GM18951 (cell line): Measurements from ENCODE around the gene RBPMS2.

Source experiments
- POLR2A ChIP-seq: IDR thresholded peaks from 4 replicates; pipeline ENCODE4 v1.6.1; 2011; ENCODE audit warnings: mild to moderate bottlenecking; ENCODE audit not compliant: insufficient read length, insufficient read depth; ENCODE audit errors: extremely low read depth
- in situ Hi-C: fragments of 300-500 bp; cut with MboI; formaldehyde crosslinking; loops from one replicate; pipeline ENCODE4 v1.12.0; 2022; ENCODE audit warnings: low sequenced_read_pairs, mixed read lengths, inconsistent platforms; ENCODE audit not compliant: unreplicated experiment

Gene RBPMS2

DNA sequence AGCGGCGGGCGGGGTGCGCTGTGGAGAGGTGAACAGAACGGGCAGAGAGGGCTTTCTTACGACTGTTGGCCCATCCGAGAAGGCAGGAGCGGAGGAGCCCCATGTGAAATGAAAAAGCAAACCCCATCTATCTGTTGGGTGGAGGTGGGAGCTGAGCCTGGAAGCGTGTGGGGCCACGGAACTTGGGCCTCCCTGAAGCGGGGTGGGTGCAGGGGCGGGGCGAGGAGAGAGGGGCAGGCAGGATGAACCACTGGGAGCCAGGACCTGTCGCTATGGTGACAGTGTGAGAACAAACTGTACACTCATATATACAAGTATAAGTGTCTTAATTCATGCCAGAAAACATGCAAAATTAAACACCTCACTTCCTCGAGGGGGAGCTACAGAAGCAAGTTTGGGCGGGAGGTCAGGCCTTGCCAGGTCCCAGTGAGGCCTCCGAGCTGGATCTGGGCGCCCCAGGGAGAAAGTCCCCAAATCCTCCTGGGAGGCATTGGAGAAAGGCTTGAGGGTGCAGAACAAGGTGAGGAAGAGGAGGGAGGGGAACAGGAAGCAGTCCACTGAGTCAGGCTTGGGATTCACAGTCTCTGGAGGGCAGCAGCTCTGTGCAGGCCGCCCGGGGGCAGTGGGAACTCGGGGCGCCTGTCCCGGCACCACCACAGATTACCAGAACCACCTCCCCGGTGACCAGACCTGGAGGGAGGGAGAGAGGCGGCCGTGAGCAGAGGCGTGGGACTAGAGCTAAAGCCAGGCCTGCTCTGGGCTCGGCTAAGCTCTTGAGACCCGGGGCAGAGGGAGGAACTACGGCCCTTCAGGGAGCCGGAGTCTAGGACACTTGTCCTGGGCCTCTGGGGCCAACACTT lies 34.8 kb downstream of the RBPMS2 start:
- in situ Hi-C loops = loop anchor here (10.0 kb wide), 2 partner anchors 64 to 164 kb away; no protein-coding TSS in a partner anchor
- no peak for TF ChIP-seq POLR2A

DNA sequence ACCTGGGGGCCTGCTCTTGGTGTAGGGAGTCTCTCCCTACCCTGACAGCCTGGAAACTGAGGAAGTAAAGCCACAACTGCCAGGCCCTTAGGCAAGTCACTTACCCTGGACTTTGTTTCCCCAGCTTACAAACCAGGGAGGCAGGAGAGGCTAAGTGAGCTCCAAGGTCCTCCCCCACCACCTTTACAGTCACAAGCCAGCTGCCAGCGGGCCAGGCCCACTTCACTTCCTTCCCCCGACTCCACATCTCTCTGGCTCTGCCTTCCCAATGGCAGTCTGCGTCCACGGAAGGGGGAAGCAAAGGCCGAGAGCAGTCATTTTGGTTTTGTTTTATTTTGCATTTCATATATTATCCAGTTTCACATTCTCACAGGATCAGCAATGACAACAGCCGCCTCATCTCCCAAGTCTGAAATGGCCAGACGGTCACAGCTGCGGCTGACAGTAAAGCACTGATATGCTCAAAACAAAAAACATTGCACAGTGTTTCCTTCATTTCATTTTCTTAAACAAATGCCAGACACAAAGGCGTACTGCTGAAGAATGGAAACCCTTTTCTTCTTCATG lies 35.7 kb downstream of the RBPMS2 start:
- no peak for TF ChIP-seq POLR2A
- in situ Hi-C loops = loop anchor here (10.0 kb wide), 3 partner anchors 55 to 165 kb away; no protein-coding TSS in a partner anchor

DNA sequence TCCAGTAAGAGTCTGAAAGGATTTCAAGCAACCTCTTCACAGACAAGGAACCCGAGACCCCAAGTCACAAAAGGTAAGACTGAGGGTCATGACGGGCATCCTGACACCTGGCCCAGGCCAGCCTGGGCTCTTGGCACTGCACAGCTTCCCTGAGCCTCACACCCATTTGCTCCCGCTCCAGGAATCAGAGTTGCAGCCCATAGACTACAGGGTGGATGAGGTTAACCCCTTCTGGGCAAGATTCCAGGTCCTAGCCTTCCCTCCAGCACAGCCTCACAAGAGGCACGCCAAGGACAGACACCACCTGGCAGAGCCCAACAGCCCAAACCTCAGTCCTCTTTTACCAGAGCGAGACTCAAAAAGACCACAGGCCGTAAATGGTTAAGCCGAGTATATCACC lies 36.2 kb downstream of the RBPMS2 start:
- in situ Hi-C loops = loop anchor here (10.0 kb wide), 1 partner anchor 54 kb away; no protein-coding TSS in a partner anchor
- TF ChIP-seq POLR2A = no peak

DNA sequence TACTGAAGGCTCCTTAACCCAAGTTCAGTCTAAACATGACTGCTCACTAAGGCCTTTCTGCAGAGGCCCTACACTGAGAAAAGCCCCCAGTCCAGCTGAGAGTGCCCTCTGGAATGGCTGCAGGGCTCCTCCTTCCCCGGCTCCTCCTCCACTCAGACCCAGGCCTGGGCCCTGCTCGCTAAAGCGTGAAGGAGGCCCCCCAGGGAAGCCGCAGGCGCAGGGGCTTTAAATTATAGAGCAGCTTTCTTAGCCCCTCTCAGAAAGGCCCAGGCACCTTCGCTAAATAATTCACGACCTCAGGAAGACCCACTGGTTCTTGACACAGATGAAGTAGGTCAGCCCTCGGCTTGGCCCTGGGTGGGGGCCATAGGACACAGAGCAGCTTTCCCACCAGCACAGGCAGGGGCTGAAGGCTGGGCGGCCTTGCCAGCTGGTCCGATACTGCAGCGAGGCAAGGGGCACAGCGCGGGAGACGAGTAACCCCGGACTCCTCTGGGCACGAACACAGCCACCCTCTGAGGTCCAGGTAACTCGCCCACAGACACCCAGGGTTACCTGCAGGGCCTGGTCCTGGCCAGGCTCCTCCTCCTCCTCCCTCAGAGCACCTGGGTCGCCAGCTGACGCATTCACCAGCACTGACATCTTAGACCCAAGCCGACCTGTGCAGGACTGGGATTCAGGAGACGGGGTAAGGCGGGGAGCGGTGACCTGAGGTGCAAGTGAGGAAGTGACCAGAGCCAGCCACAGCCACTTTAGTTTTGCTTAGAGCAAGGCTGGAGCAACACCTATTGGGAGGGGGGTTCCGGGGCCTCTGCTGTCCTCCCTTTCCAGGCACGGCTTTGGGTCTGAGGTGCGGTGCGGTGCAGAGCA lies 36.9 kb downstream of the RBPMS2 start:
- in situ Hi-C loops = loop anchor here (10.0 kb wide), 1 partner anchor 54 kb away; no protein-coding TSS in a partner anchor
- no peak for TF ChIP-seq POLR2A

DNA sequence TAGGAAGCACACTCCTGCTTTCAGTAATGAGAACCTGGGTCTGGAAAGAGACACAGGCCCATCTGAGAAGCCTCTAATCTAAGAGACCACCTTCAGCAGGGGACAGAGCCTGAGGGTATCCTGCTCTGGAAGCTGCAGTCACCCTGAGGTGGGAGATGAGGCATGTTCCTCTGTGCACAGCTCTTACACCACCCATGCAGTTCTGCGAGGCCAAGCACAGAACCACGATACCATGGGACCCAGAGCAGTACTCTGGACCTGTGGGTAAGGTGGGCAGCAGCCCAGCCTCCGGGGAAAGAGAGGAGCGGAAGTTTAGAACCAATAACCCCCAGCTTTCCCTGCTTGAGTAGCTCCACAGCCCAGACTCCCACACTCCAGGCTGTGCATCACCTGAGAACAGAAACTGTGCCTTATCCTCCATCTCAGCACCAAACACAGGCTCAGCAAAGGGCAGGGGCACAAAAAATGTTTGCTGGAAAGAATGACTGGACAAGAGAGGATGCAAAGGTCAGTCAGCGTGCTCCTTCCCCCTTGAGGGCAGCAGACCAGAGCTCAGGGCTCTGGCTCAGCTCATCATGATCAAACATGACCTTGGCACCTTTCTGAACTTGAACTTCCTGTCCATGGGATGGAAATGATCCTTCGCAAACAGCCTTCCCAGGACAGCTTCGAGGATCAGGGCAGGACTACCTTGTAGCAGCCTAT lies 43.1 kb downstream of the RBPMS2 start:
- TF ChIP-seq POLR2A = no peak
- in situ Hi-C loops = loop anchor here (10.0 kb wide), 1 partner anchor 48 kb away; no protein-coding TSS in a partner anchor

DNA sequence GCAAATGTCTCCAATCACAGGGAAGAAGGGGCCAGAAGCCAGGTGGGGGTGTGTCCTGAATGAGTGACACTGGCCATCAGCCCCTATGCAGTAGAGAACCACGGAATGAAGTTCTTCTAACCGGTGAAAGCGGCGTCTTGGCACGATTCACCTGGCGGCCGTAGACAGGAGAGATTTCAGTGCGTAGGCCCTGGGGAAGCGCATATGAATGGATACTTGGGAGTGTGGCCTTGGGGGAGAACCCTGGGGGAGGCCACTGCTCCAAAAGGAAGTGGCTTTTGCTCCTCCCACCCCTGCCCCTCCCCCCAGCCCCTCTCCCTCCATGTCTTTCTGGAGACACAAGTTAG lies 43.6 kb downstream of the RBPMS2 start:
- TF ChIP-seq POLR2A = no peak
- in situ Hi-C loops = loop anchor here (10.0 kb wide), 1 partner anchor 47 kb away; no protein-coding TSS in a partner anchor

DNA sequence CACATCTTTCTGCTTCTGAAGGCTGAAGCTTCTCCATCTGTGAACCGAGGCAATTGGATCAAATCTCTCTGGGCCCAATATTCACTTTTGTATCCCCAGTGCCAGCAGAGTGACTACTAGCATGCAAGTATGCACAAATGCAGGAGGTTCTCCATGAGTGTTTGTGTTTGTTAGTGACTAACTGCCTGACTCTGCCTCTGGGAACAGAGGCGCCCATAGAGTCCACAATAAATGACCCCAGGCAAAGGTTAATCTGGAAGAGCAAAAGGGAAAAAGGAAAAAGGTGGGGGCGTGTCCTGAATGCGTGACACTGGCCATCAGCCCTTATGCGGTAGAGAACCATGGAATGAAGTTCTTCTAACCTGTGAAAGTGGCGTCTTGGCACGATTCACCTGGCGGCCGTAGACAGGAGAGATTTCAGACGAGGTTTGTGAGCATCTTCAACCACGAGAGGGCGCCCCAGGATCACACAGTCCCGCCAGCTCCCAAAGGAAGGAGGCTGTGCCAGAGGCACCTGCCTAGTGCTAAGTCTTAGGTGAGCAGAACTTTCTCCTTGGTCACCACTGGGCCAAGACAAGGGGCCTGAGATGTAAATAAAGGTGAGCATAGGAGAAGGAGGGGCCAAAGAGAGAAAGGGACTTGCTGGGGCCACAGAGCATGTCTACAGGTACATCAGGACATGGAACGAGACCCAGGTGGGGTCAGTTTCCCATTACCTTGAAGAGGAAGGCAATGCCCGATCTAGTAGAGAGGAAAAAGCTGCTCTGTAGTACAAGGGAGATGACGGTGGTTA lies 44.2 kb downstream of the RBPMS2 start:
- no peak for TF ChIP-seq POLR2A
- in situ Hi-C loops = loop anchor here (10.0 kb wide), 1 partner anchor 46 kb away; no protein-coding TSS in a partner anchor

DNA sequence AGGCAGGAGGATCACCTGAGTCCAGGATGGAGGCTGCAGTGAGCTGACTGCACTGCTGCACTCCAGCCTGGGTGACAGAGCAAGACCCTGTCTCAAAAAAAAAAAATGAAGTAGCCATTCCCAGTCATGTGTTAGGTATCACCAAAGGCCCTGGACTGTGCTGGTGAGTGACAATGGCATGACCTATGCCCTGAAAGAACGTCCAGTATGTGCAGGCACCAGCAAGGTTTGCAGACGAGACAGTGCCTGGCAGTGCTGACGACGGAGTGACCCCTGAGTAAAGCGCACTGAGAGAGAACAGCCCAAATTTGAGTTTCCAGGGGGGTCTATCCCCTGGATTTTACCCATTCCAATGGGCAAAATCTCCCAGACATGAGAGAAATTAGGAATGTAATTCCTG lies 45.2 kb downstream of the RBPMS2 start:
- in situ Hi-C loops = loop anchor here (10.0 kb wide), 1 partner anchor 45 kb away; no protein-coding TSS in a partner anchor
- no peak for TF ChIP-seq POLR2A

DNA sequence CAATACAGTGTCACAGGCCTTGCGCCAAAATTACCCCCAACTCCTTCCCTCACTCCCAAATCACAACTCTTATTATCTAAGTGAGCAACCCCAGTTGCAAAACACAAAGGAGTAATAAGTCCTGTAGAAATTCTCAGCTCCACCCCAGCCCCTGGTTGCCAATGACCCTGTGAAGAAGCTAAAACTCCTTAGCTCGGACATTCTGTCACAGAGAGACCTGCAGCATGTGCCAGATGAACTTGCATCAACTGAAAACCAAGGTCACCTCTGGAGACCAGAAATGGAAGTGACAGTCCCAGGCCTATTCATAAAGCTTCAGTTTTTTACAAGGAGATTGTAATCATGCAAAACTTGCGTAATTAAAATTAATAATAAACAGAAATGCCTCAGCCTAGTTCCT lies 55.2 kb downstream of the RBPMS2 start:
- no peak for TF ChIP-seq POLR2A
- in situ Hi-C loops = no loop called here

DNA sequence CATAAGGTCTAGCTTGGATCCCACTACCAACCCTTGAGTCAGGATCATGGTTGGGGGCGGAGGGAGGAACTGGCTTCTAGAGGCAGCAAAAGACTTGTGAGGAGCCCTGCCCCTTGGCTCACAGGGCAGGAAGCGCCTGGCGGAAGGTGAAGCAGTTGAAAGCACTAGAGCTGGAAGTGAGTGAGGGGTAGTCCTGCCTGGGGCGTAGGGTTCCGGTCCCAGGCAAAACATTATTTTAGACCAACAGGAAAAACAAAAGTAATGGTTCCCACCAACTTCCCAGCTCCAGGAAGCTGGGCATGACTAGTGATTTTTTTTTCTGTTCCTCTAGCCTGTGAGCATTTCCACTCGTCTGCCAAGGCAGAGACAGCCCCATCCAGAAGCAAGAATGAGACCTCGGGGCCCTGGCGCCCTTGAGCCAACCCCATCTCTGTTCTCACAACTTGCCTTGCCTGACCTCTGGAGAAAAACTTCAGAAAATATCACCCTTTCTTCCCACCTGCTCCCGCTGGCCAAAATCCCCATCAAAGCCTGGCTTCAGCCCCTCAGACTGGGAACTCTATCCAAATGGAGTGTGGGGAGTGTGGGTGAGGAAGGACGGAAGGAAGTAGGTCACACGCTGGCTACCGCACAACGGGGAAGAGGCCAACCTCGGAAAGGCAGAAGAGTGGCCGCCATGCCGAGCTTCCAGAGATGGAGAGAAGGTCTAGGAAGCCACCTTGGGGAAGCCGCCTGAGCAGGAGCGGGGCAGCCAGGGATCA lies 57.5 kb downstream of the RBPMS2 start:
- in situ Hi-C loops = no loop called here
- no peak for TF ChIP-seq POLR2A

DNA sequence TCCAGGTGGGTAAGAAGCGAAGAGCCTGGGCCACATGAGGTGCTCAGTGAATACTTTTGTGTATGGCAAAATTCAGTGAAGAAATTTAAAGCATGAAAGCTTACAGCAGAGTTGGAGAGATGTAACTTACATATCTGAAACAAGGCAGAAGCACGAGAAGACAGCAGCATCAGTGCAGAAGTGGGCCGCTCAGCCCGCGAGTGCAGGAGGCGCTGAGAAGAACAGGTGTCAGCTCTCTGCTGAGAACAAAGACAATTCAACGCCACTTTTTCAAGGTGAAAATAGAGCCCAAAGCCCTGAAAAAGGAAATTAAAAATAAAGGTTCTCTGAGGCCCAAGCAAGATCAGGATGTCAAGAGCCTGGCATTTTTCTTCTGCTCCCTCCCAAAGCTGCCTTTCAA lies 58.3 kb downstream of the RBPMS2 start:
- no peak for TF ChIP-seq POLR2A
- in situ Hi-C loops = no loop called here
